Lower leg skin (tissue), 3 donors: ENCODE results near the gene DNAH14.

Source experiments
- POLR2A ChIP-seq, 2 donors: fragments of 450-650 bp; IDR thresholded peaks; one replicate each; pipeline ENCODE4 v1.6.1; 2016 to 2017; ENCODE audit warnings: antibody characterized with exemption in 2 of 2, mild to moderate bottlenecking in 1 of 2, moderate library complexity in 1 of 2
- TF ChIP-seq, protein P1 (sequence below), 3 donors: fragments of 450-650 bp; IDR thresholded peaks; one replicate each; pipeline ENCODE4 v1.5.1; 2016; ENCODE audit warnings: antibody characterized with exemption in 3 of 3, mild to moderate bottlenecking in 3 of 3, moderate library complexity in 2 of 3

GRCh38 chr1:225415967-225416745 is 486.7 kb downstream of the DNAH14 start:
- TF ChIP-seq, protein P1, sequence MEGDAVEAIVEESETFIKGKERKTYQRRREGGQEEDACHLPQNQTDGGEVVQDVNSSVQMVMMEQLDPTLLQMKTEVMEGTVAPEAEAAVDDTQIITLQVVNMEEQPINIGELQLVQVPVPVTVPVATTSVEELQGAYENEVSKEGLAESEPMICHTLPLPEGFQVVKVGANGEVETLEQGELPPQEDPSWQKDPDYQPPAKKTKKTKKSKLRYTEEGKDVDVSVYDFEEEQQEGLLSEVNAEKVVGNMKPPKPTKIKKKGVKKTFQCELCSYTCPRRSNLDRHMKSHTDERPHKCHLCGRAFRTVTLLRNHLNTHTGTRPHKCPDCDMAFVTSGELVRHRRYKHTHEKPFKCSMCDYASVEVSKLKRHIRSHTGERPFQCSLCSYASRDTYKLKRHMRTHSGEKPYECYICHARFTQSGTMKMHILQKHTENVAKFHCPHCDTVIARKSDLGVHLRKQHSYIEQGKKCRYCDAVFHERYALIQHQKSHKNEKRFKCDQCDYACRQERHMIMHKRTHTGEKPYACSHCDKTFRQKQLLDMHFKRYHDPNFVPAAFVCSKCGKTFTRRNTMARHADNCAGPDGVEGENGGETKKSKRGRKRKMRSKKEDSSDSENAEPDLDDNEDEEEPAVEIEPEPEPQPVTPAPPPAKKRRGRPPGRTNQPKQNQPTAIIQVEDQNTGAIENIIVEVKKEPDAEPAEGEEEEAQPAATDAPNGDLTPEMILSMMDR (IDR thresholded peaks at IDR 0.05), result no peak
- no peak for TF ChIP-seq POLR2A (IDR thresholded peaks at IDR 0.05)
